SK-N-SH treated with all-trans-retinoic acid at 6 μM for 48 hours (cell line): ENCODE results near the gene PCDHA7.
A peak's percentile ranks its signal among the peaks of the same experiment; 100 is the strongest.
"Not testable (repeated sequence)": the region's sequence is repeated elsewhere in the genome, so short reads cannot be mapped to it uniquely, and the experiment has no call there.

ENCODE experiments used
- ATAC-seq: fragments of 200-7000 bp; cut with Tn5 transposase; 3 replicates; pipeline ENCODE4 v1.9.1; 2020; ENCODE audit warnings: mild to moderate bottlenecking, moderate library complexity
- BACH2 ChIP-seq: fragments of 250-450 bp; sonication (Bioruptor Pico); IDR thresholded peaks from 2 replicates; pipeline ENCODE4 v1.9.0; 2021; ENCODE audit warnings: mild to moderate bottlenecking, borderline replicate concordance
- CSDC2 ChIP-seq: fragments of 250-450 bp; sonication (Bioruptor Pico); IDR thresholded peaks from 2 replicates; pipeline ENCODE4 v1.5.0; 2020; ENCODE audit warnings: mild to moderate bottlenecking, moderate library complexity
- ESRRG ChIP-seq: fragments of 250-450 bp; sonication (Bioruptor Pico); IDR thresholded peaks from 2 replicates; pipeline ENCODE4 v1.6.1; 2021; ENCODE audit warnings: mild to moderate bottlenecking
- GLIS3 ChIP-seq: fragments of 250-450 bp; sonication (Bioruptor Pico); IDR thresholded peaks from 2 replicates; pipeline ENCODE4 v1.5.0; 2020; ENCODE audit warnings: mild to moderate bottlenecking, moderate library complexity
- ISL1 ChIP-seq: fragments of 250-450 bp; sonication (Bioruptor Pico); IDR thresholded peaks from 2 replicates; pipeline ENCODE4 v2.1.2; 2022; ENCODE audit warnings: mild to moderate bottlenecking, moderate library complexity
- OSR1 ChIP-seq: fragments of 250-450 bp; sonication (Bioruptor Pico); IDR thresholded peaks from 2 replicates; pipeline ENCODE4 v1.8.0; 2022; ENCODE audit warnings: moderate library complexity, mild to moderate bottlenecking, inconsistent platforms
- PATZ1 ChIP-seq: fragments of 250-450 bp; sonication (Bioruptor Pico); IDR thresholded peaks from 2 replicates; pipeline ENCODE4 v1.8.0; 2020; ENCODE audit warnings: mild to moderate bottlenecking, moderate library complexity, borderline replicate concordance
- POU6F1 ChIP-seq: fragments of 250-450 bp; sonication (Bioruptor Pico); IDR thresholded peaks from 2 replicates; pipeline ENCODE4 v1.8.0; 2021; ENCODE audit warnings: low read depth, mild to moderate bottlenecking, moderate library complexity, borderline replicate concordance
- PPARA ChIP-seq: fragments of 250-450 bp; sonication (Bioruptor Pico); IDR thresholded peaks from 2 replicates; pipeline ENCODE4 v1.5.0; 2020; ENCODE audit warnings: mild to moderate bottlenecking, borderline replicate concordance
- RARB ChIP-seq: fragments of 250-450 bp; sonication (Bioruptor Pico); IDR thresholded peaks from 2 replicates; pipeline ENCODE4 v1.8.0; 2021; ENCODE audit warnings: mild to moderate bottlenecking, moderate library complexity
- SNAI2 ChIP-seq: fragments of 250-450 bp; sonication (Bioruptor Pico); IDR thresholded peaks from 2 replicates; pipeline ENCODE4 v1.5.0; 2020; ENCODE audit warnings: mild to moderate bottlenecking, moderate library complexity
- TCF4 ChIP-seq: fragments of 250-450 bp; sonication (Bioruptor Pico); IDR thresholded peaks from 2 replicates; pipeline ENCODE4 v1.8.0; 2021; ENCODE audit warnings: mild to moderate bottlenecking, moderate library complexity, borderline replicate concordance
- TOX ChIP-seq: fragments of 250-450 bp; sonication (Bioruptor Pico); IDR thresholded peaks from 2 replicates; pipeline ENCODE4 v1.8.0; 2021; ENCODE audit warnings: mild to moderate bottlenecking, moderate library complexity, borderline replicate concordance
- ZC3H10 ChIP-seq: fragments of 250-450 bp; sonication (Bioruptor Pico); IDR thresholded peaks from 2 replicates; pipeline ENCODE4 v1.5.1; 2021; ENCODE audit warnings: mild to moderate bottlenecking, moderate library complexity
- ZFP3 ChIP-seq: fragments of 250-450 bp; sonication (Bioruptor Pico); IDR thresholded peaks from 2 replicates; pipeline ENCODE4 v1.5.0; 2020; ENCODE audit warnings: mild to moderate bottlenecking, moderate library complexity
- ZFP30 ChIP-seq: fragments of 450-650 bp; formaldehyde crosslinking; IDR thresholded peaks from 2 replicates; pipeline ENCODE4 v1.5.0; 2022; ENCODE audit warnings: mild to moderate bottlenecking, moderate library complexity
- ZNF565 ChIP-seq: fragments of 450-650 bp; formaldehyde crosslinking; conservative IDR thresholded peaks from 2 replicates; pipeline ENCODE4 v1.5.0; 2020; ENCODE audit warnings: low read depth, mild to moderate bottlenecking, moderate library complexity
- ZNF8 ChIP-seq: fragments of 450-650 bp; formaldehyde crosslinking; IDR thresholded peaks from 2 replicates; pipeline ENCODE4 v1.5.0; 2020; ENCODE audit warnings: mild to moderate bottlenecking, moderate library complexity
- TF ChIP-seq, protein P1 (sequence below): fragments of 250-450 bp; sonication (Bioruptor Pico); IDR thresholded peaks from 2 replicates; pipeline ENCODE4 v1.5.0; 2020; ENCODE audit warnings: mild to moderate bottlenecking, moderate library complexity

The PCDHA7 gene

DNA sequence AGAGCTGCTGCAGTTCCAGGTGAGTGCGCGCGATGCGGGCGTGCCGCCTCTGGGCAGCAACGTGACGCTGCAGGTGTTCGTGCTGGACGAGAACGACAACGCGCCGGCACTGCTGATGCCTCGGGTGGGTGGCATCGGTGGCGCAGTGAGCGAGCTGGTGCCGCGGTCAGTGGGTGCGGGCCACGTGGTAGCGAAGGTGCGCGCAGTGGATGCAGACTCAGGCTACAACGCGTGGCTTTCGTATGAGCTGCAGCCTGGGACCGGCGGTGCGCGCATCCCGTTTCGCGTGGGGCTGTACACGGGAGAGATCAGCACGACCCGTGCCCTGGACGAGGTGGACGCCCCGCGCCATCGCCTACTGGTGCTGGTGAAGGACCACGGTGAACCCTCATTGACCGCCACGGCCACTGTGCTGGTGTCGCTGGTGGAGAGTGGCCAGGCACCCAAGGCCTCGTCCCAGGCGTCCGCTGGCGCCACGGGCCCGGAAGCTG lies 31.2 kb upstream of the PCDHA7 start:
- TF ChIP-seq BACH2 (CRISPR knock-in tag) (no peak), PPARA (CRISPR knock-in tag) (no peak), ISL1 (CRISPR knock-in tag) (no peak), ZFP30 (no peak), TCF4 (no peak), ZNF8 (CRISPR knock-in tag) (no peak), ZFP3 (no peak), GLIS3 (CRISPR knock-in tag) (no peak), ESRRG (no peak), CSDC2 (CRISPR knock-in tag) (no peak), ZNF565 (no peak), SNAI2 (CRISPR knock-in tag) (no peak), POU6F1 (CRISPR knock-in tag) (no peak), TOX (CRISPR knock-in tag) (no peak), ZC3H10 (CRISPR knock-in tag) (no peak), RARB (CRISPR knock-in tag) (no peak)
- TF ChIP-seq, protein P1, sequence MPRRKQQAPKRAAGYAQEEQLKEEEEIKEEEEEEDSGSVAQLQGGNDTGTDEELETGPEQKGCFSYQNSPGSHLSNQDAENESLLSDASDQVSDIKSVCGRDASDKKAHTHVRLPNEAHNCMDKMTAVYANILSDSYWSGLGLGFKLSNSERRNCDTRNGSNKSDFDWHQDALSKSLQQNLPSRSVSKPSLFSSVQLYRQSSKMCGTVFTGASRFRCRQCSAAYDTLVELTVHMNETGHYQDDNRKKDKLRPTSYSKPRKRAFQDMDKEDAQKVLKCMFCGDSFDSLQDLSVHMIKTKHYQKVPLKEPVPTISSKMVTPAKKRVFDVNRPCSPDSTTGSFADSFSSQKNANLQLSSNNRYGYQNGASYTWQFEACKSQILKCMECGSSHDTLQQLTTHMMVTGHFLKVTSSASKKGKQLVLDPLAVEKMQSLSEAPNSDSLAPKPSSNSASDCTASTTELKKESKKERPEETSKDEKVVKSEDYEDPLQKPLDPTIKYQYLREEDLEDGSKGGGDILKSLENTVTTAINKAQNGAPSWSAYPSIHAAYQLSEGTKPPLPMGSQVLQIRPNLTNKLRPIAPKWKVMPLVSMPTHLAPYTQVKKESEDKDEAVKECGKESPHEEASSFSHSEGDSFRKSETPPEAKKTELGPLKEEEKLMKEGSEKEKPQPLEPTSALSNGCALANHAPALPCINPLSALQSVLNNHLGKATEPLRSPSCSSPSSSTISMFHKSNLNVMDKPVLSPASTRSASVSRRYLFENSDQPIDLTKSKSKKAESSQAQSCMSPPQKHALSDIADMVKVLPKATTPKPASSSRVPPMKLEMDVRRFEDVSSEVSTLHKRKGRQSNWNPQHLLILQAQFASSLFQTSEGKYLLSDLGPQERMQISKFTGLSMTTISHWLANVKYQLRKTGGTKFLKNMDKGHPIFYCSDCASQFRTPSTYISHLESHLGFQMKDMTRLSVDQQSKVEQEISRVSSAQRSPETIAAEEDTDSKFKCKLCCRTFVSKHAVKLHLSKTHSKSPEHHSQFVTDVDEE (CRISPR knock-in tag): no peak

GRCh38 chr5:140806834-140807775 lies 27.0 kb upstream of the PCDHA7 start, which contains the start of gene PCDHA4:
Gene PCDHA4, plus strand, starts transcription at chr5:140807068.
- TF ChIP-seq ZC3H10 (CRISPR knock-in tag) (no peak), OSR1 (CRISPR knock-in tag) (no peak), ZFP3 (no peak)
- ATAC-seq: peak; percentile 98

More for the DNA sequence above, 31.2 kb upstream of the PCDHA7 start:
- no peak for ATAC-seq

- not testable (repeated sequence) for ATAC-seq
Observed at GRCh38 chr5:140808241-140808888, 25.7 kb upstream of the PCDHA7 start.

DNA sequence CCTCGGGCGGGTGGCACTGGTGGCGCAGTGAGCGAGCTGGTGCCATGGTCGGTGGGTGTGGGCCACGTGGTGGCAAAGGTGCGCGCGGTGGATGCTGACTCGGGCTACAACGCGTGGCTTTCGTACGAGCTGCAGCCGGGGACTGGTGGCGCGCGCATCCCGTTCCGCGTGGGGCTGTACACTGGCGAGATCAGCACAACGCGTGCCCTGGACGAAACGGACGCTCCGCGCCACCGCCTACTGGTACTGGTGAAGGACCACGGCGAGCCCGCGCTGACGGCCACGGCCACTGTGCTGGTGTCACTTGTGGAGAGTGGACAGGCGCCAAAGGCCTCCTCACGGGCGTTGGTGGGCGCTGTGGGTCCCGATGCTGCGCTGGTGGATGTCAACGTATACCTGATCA lies 25.2 kb upstream of the PCDHA7 start:
- no peak for TF ChIP-seq ESRRG
- TF ChIP-seq PATZ1 (CRISPR knock-in tag): no peak
- TF ChIP-seq, protein P1 (CRISPR knock-in tag): no peak
- ATAC-seq: no peak
